Smooth muscle cell (in vitro differentiated cells): Measurements from ENCODE around the gene GPR4. TPM values are rescaled to one million over a fixed set of nuclear protein-coding genes. Genes with fewer than 3 reads are reported as not detected.

Source experiments
- DNase-seq: peaks from one replicate; lab custom pipeline; 2025; ENCODE audit not compliant: unreplicated experiment; lab: John Stamatoyannopoulos, UW
- H2AFZ ChIP-seq: fragments of 200-600 bp; sonication (generic); 2 replicates; pipeline ENCODE4 v1.6.0; 2016; ENCODE audit warnings: antibody characterized with exemption, low read depth, mild to moderate bottlenecking
- H3F3A ChIP-seq: fragments of 200-600 bp; sonication (generic); 2 replicates; pipeline ENCODE4 v1.6.0; 2017; ENCODE audit warnings: antibody characterized with exemption, low read depth
- H3K27ac ChIP-seq: fragments of 200-600 bp; sonication (generic); 2 replicates; pipeline ENCODE4 v1.5.1; 2016; ENCODE audit warnings: low read depth, mild to moderate bottlenecking
- H3K27me3 ChIP-seq: fragments of 200-600 bp; sonication (generic); 2 replicates; pipeline ENCODE4 v1.6.1; 2016; ENCODE audit warnings: low read depth, mild to moderate bottlenecking
- H3K36me3 ChIP-seq: fragments of 200-600 bp; sonication (generic); 2 replicates; pipeline ENCODE4 v1.5.1; 2016; ENCODE audit warnings: low read depth
- H3K4me1 ChIP-seq: fragments of 200-600 bp; sonication (generic); 2 replicates; pipeline ENCODE4 v1.5.1; 2016; ENCODE audit warnings: low read depth
- H3K4me2 ChIP-seq: fragments of 200-600 bp; sonication (generic); 2 replicates; pipeline ENCODE4 v1.6.0; 2016; ENCODE audit warnings: mild to moderate bottlenecking
- H3K4me3 ChIP-seq: fragments of 200-600 bp; sonication (generic); 2 replicates; pipeline ENCODE4 v1.5.1; 2016; ENCODE audit warnings: mild to moderate bottlenecking
- H3K79me2 ChIP-seq: fragments of 200-600 bp; sonication (generic); 2 replicates; pipeline ENCODE4 v1.6.0; 2016; ENCODE audit warnings: low read depth, mild to moderate bottlenecking
- H3K9ac ChIP-seq: fragments of 200-600 bp; sonication (generic); 2 replicates; pipeline ENCODE4 v1.6.0; 2016; ENCODE audit warnings: low read depth
- H3K9me3 ChIP-seq: fragments of 200-600 bp; sonication (generic); replicated peaks from 2 replicates; pipeline ENCODE4 v1.5.1; 2016; ENCODE audit warnings: low read depth
- H4K20me1 ChIP-seq: fragments of 200-600 bp; sonication (generic); 2 replicates; pipeline ENCODE4 v1.6.0; 2016; ENCODE audit warnings: low read depth
- CTCF ChIP-seq: fragments of 200-600 bp; sonication (generic); IDR thresholded peaks from 2 replicates; pipeline ENCODE4 v1.5.1; 2017; ENCODE audit warnings: borderline replicate concordance, mild to moderate bottlenecking, antibody characterized with exemption; ENCODE audit not compliant: insufficient read depth, poor library complexity, severe bottlenecking
- WGBS: methylation state at CpG from one replicate; pipeline ENCODE4 v1.1.7; 2016; ENCODE audit warnings: low lambda C conversion rate; 5-methylcytosine and 5-hydroxymethylcytosine counted together
- polyA plus RNA-seq: library from polyadenylated mRNA; unstranded; fragments of >200 nt; fragmentation: Nextera tagmentation; extraction: Ambion mirVana; gene quantifications from 2 replicates; pipeline ENCODE4 v1.2.1, GENCODE V29; 2016
- total RNA-seq: library from RNA; depleted of rRNA; stranded (reverse); fragments of >200 nt; gene quantifications from 2 replicates; pipeline ENCODE4 v1.2.3, GENCODE V29; 2014

GPR4 gene
- total and polyA plus RNA-seq, 2 experiments from 2014 or later = not detected

DNA sequence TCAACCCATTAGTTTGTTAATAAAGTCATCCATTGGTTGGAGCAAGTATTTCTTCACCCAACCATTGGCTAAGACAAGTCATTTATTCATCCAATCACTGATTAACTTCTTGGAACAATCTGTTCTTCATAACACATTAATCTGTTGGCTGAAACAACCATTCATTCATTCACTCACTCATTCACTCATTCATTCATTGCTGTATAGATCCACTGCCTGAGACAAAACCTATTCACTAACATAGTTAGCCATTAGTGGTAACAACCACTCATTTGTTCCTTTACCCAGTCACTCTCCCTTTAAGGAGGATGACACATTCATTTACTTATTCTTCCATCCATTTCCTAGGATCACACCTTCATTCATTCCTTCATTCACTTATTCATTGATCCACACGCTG is 22.0 kb upstream of the GPR4 start:
- WGBS = 91% methylated on average over 1 of the region's 1 CpG
- H4K20me1 ChIP-seq = no peaks in the 10 kb centered on the region
- no peak overlapping the region for H2AFZ ChIP-seq
- H3K27me3 ChIP-seq = no peaks in the 10 kb centered on the region
- H3K4me2 ChIP-seq = no peak overlapping the region
- no peaks in the 10 kb centered on the region for H3K36me3 ChIP-seq
- no peak for DNase-seq
- H3K9me3 ChIP-seq = no peaks in the 10 kb centered on the region
- no peak overlapping the region for H3K27ac ChIP-seq
- H3K9ac ChIP-seq = no peak overlapping the region
- no peaks in the 10 kb centered on the region for H3F3A ChIP-seq
- H3K79me2 ChIP-seq = no peaks in the 10 kb centered on the region
- TF ChIP-seq CTCF = no peak
- no peaks in the 10 kb centered on the region for H3K4me1 ChIP-seq
- no peak overlapping the region for H3K4me3 ChIP-seq

- Histone ChIP-seq H3K4me1 (no peaks in the 10 kb centered on the region), H3K27ac (no peak overlapping the region), H3K27me3 (no peaks in the 10 kb centered on the region), H4K20me1 (no peaks in the 10 kb centered on the region), H3K9me3 (no peaks in the 10 kb centered on the region), H3K9ac (no peak overlapping the region), H3K36me3 (no peaks in the 10 kb centered on the region), H3K79me2 (no peaks in the 10 kb centered on the region), H2AFZ (no peak overlapping the region), H3F3A (no peaks in the 10 kb centered on the region), H3K4me2 (no peak overlapping the region), H3K4me3 (no peak overlapping the region)
- DNase-seq = no peak
- no peak for TF ChIP-seq CTCF
- WGBS = 96% methylated on average over 6 of the region's 6 CpGs
Observed at GRCh38 chr19:45621976-45622503, 20.0 kb upstream of the GPR4 start.

DNA sequence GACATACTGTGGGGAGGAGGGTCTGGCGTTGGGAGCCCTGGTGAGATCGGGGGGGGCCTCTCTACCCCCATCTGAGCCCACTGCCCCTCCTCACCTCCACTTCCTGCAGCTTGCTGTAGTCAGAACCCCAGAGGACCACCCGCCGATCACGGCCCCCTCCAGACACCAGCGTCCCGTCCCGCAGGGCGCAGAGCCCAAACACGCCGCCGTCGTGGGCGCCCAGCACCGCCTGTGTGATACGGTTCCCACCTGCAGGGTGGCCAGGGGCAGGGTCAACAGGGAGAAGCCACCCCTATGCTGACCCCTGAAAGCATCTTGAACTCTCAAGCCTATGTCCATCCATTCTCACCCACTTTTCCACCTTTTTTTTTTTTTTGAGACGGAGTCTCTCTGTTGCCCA is 19.4 kb upstream of the GPR4 start:
- H2AFZ ChIP-seq = no peak overlapping the region
- no peaks in the 10 kb centered on the region for H3K27me3 ChIP-seq
- H3K4me1 ChIP-seq = no peaks in the 10 kb centered on the region
- no peaks in the 10 kb centered on the region for H3K79me2 ChIP-seq
- H3F3A ChIP-seq = no peaks in the 10 kb centered on the region
- no peak for TF ChIP-seq CTCF
- no peaks in the 10 kb centered on the region for H4K20me1 ChIP-seq
- H3K36me3 ChIP-seq = no peaks in the 10 kb centered on the region
- H3K4me2 ChIP-seq = no peak overlapping the region
- H3K27ac ChIP-seq = no peak overlapping the region
- WGBS = 97% methylated on average over 14 of the region's 17 CpGs
- no peak overlapping the region for H3K9ac ChIP-seq
- DNase-seq = no peak
- H3K9me3 ChIP-seq = no peaks in the 10 kb centered on the region
- no peak overlapping the region for H3K4me3 ChIP-seq

DNA sequence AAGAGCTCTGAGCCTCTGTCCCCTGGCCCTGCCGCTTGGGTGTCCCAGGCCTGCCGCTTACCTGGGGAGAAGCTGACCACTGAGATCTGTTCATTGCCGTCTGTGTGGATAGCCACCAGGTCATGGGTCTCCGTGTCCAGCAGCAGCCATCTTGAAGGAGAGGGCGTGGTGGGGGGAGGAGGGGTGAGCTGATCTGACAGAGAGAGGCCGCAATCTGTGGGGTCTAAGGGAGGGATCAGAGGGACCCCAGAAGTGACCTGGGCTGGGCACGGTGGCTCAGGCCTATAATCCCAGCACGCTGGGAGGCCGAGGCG is 14.6 kb upstream of the GPR4 start:
- H3K79me2 ChIP-seq = no peaks in the 10 kb centered on the region
- H3K4me2 ChIP-seq = no peak overlapping the region
- no peaks in the 10 kb centered on the region for H4K20me1 ChIP-seq
- 82% methylated on average over 10 of the region's 10 CpGs for WGBS
- peaks cover 2% of the 10 kb centered on the region for H3F3A ChIP-seq
- DNase-seq = no peak
- H3K4me3 ChIP-seq = no peak overlapping the region
- H3K27me3 ChIP-seq = no peaks in the 10 kb centered on the region
- H3K36me3 ChIP-seq = no peaks in the 10 kb centered on the region
- H3K4me1 ChIP-seq = no peaks in the 10 kb centered on the region
- no peak overlapping the region for H3K27ac ChIP-seq
- H3K9me3 ChIP-seq = no peaks in the 10 kb centered on the region
- no peak overlapping the region for H3K9ac ChIP-seq
- TF ChIP-seq CTCF = no peak
- no peak overlapping the region for H2AFZ ChIP-seq
